H1 (cell line): ENCODE measurements around the gene SPP1. TPM values are rescaled to one million over a fixed set of nuclear protein-coding genes. Genes with fewer than 3 reads are reported as not detected.
A peak's percentile ranks its signal among the peaks of the same experiment; 100 is the strongest.

Experiments
- CTCF ChIA-PET: fragments of 300-600 bp; sonication (Branson Sonifier 250); formaldehyde crosslinking; loops from one replicate; lab custom pipeline; 2021; ENCODE audit not compliant: partially characterized antibody; lab: Charles Lee
- POLR2A ChIA-PET: fragments of 300-600 bp; sonication (Branson Sonifier 250); formaldehyde crosslinking; loops from one replicate; lab custom pipeline; 2021; ENCODE audit warnings: inconsistent platforms; ENCODE audit not compliant: partially characterized antibody; lab: Charles Lee
- DNase-seq, 2 experiments: peaks; one replicate each; pipeline versions ENCODE4 v3.0.0 to v3.0.0-alpha.2; 2010 to 2022; ENCODE audit warnings: low spot score in 2 of 2, low read depth in 1 of 2, mixed read lengths in 1 of 2
- FAIRE-seq: peaks from 2 replicates; lab custom pipeline; 2011; peaks lifted over from hg19 to GRCh38; lab: Jason Lieb, UNC
- H2AFZ ChIP-seq: 2 replicates; pipeline ENCODE4 v1.8.1; 2012; ENCODE audit warnings: low read length, inconsistent platforms
- H2AK5ac ChIP-seq: 2 replicates; pipeline ENCODE4 v1.6.1; 2013; ENCODE audit warnings: low read depth, low read length
- H2BK120ac ChIP-seq: replicated peaks from 2 replicates; pipeline ENCODE3; 2013; ENCODE audit warnings: low read depth, low read length, inconsistent platforms
- H2BK12ac ChIP-seq: 2 replicates; pipeline ENCODE4 v1.6.1; 2013; ENCODE audit warnings: low read depth, low read length
- H2BK15ac ChIP-seq: 2 replicates; pipeline ENCODE4 v1.6.1; 2013; ENCODE audit warnings: low read length
- H2BK20ac ChIP-seq: 2 replicates; pipeline ENCODE4 v1.6.1; 2013; ENCODE audit warnings: low read length
- H2BK5ac ChIP-seq: 2 replicates; pipeline ENCODE4 v1.6.1; 2013; ENCODE audit warnings: low read depth, low read length
- H3K14ac ChIP-seq: 2 replicates; pipeline ENCODE4 v1.6.1; 2013; ENCODE audit warnings: inconsistent platforms; ENCODE audit not compliant: insufficient read length
- H3K18ac ChIP-seq: 2 replicates; pipeline ENCODE4 v1.6.1; 2013; ENCODE audit warnings: low read length; ENCODE audit errors: extremely low read depth
- H3K23ac ChIP-seq: 2 replicates; pipeline ENCODE4 v1.6.1; 2013; ENCODE audit warnings: inconsistent platforms; ENCODE audit not compliant: insufficient read length
- H3K23me2 ChIP-seq: 2 replicates; pipeline ENCODE4 v1.6.1; 2013; ENCODE audit warnings: low read depth, low read length
- H3K27ac ChIP-seq: 2 replicates; pipeline ENCODE4 v1.6.1; 2011; ENCODE audit warnings: low read depth, low read length, inconsistent platforms
- H3K27me3 ChIP-seq, 4 experiments: replicated peaks in 1 of 4; 1 replicate in 1 of 4; 2 replicates in 3 of 4; pipeline versions ENCODE4 v1.6.1 to v1.8.1; 2011 to 2013; ENCODE audit warnings: low read length in 3 of 4, mild to moderate bottlenecking in 3 of 4, inconsistent platforms in 2 of 4, mixed read lengths in 2 of 4, moderate library complexity in 1 of 4; ENCODE audit not compliant: control insufficient read depth in 3 of 4, insufficient read depth in 3 of 4; ENCODE audit errors: extremely low read depth in 1 of 4
- H3K36me3 ChIP-seq, 4 experiments: 2 replicates each; pipeline versions ENCODE4 v1.6.1 to v1.8.1; 2011 to 2013; ENCODE audit warnings: mild to moderate bottlenecking in 4 of 4, low read length in 3 of 4, moderate library complexity in 2 of 4, control low read depth in 1 of 4, inconsistent platforms in 1 of 4; ENCODE audit not compliant: insufficient read depth in 4 of 4, control insufficient read depth in 2 of 4
- H3K4ac ChIP-seq: replicated peaks from 2 replicates; pipeline ENCODE3; 2013; ENCODE audit warnings: low read length, low read depth, mixed read lengths, inconsistent platforms; ENCODE audit not compliant: insufficient read length
- H3K4me1 ChIP-seq, 4 experiments: replicated peaks in 1 of 4; 1 replicate in 1 of 4; 2 replicates in 3 of 4; pipeline versions ENCODE4 v1.6.1 to v1.8.1; 2011 to 2013; ENCODE audit warnings: low read length in 3 of 4, inconsistent platforms in 2 of 4, mixed read lengths in 1 of 4; ENCODE audit not compliant: insufficient read depth in 4 of 4, control insufficient read depth in 3 of 4
- H3K4me2 ChIP-seq, 2 experiments: 2 replicates each; pipeline versions ENCODE4 v1.6.1 to v1.8.1; 2011 to 2013; ENCODE audit warnings: low read depth in 2 of 2, low read length in 2 of 2, control low read depth in 1 of 2, inconsistent platforms in 1 of 2, mild to moderate bottlenecking in 1 of 2; ENCODE audit not compliant: insufficient read depth in 1 of 2
- H3K4me3 ChIP-seq, 4 experiments: fragments of 200-600, 300-600 bp in 1 of 4; sonication (generic), shearing (Covaris generic), sonication (Bioruptor Twin) in 1 of 4; 2 replicates each; pipeline versions ENCODE4 v1.5.1 to v1.8.1; 2011 to 2016; ENCODE audit warnings: low read length in 4 of 4, low read depth in 3 of 4, control low read depth in 2 of 4, inconsistent platforms in 2 of 4, mild to moderate bottlenecking in 2 of 4, mixed read lengths in 1 of 4, moderate library complexity in 1 of 4; ENCODE audit not compliant: insufficient read depth in 2 of 4; ENCODE audit errors: extremely low read depth in 1 of 4
- H3K56ac ChIP-seq: replicated peaks from 2 replicates; pipeline ENCODE3; 2013; ENCODE audit warnings: low read depth, mild to moderate bottlenecking, mixed read lengths, low read length, inconsistent platforms; ENCODE audit not compliant: insufficient read length
- H3K79me1 ChIP-seq: 2 replicates; pipeline ENCODE4 v1.6.1; 2013; ENCODE audit warnings: low read depth, low read length, control low read depth
- H3K79me2 ChIP-seq, 2 experiments: 2 replicates each; pipeline versions ENCODE4 v1.6.1 to v1.8.1; 2012 to 2013; ENCODE audit warnings: low read length in 2 of 2, mild to moderate bottlenecking in 2 of 2, inconsistent platforms in 1 of 2; ENCODE audit not compliant: insufficient read depth in 2 of 2, control insufficient read depth in 1 of 2
- H3K9ac ChIP-seq, 4 experiments: replicated peaks in 1 of 4; 1 replicate in 1 of 4; 2 replicates in 3 of 4; pipeline versions ENCODE4 v1.6.1 to v1.8.1; 2011 to 2013; ENCODE audit warnings: low read depth in 3 of 4, low read length in 3 of 4, control low read depth in 2 of 4, mild to moderate bottlenecking in 2 of 4, moderate library complexity in 2 of 4, inconsistent platforms in 1 of 4; ENCODE audit errors: extremely low read depth in 1 of 4
- H3K9me3 ChIP-seq, 2 experiments: 2 replicates each; pipeline versions ENCODE4 v1.6.1 to v1.8.1; 2012 to 2013; ENCODE audit warnings: mild to moderate bottlenecking in 2 of 2, moderate library complexity in 2 of 2, control low read depth in 1 of 2, inconsistent platforms in 1 of 2, low read depth in 1 of 2, low read length in 1 of 2, mixed read lengths in 1 of 2; ENCODE audit not compliant: insufficient read depth in 2 of 2
- H4K20me1 ChIP-seq, 2 experiments: replicated peaks in 1 of 2; 2 replicates each; pipeline versions ENCODE3 to v1.8.1; 2011 to 2013; ENCODE audit warnings: inconsistent platforms in 2 of 2, low read length in 2 of 2, mild to moderate bottlenecking in 1 of 2; ENCODE audit not compliant: insufficient read depth in 2 of 2, control insufficient read depth in 1 of 2
- H4K5ac ChIP-seq: 2 replicates; pipeline ENCODE4 v1.6.1; 2013; ENCODE audit warnings: low read length, low read depth, mixed read lengths, inconsistent platforms; ENCODE audit not compliant: insufficient read length
- H4K8ac ChIP-seq: 2 replicates; pipeline ENCODE4 v1.8.0; 2013; ENCODE audit warnings: mild to moderate bottlenecking, moderate library complexity, low read length, inconsistent platforms; ENCODE audit not compliant: insufficient read depth; ENCODE audit errors: extremely low read depth
- H4K91ac ChIP-seq: replicated peaks from 2 replicates; pipeline ENCODE3; 2013; ENCODE audit warnings: low read length, mixed read lengths, inconsistent platforms; ENCODE audit not compliant: insufficient read length
- EZH2 ChIP-seq: fragments of 200-600 bp; sonication (generic); IDR thresholded peaks from 2 replicates; pipeline ENCODE4 v1.7.1; 2012; ENCODE audit warnings: low read depth, mild to moderate bottlenecking, moderate library complexity, low read length, inconsistent platforms; ENCODE audit not compliant: severe bottlenecking
- FOSL1 ChIP-seq: IDR thresholded peaks from 2 replicates; pipeline ENCODE4 v1.6.1; 2011; ENCODE audit warnings: mild to moderate bottlenecking, low read depth, low read length, moderate library complexity; ENCODE audit not compliant: insufficient read depth
- MAFK ChIP-seq: IDR thresholded peaks from 2 replicates; pipeline ENCODE4 v1.6.1; 2012; ENCODE audit warnings: low read depth, mild to moderate bottlenecking, improper control_type of control experiment, low read length
- POLR2A ChIP-seq, 2 experiments: IDR thresholded peaks; 1 replicate in 1 of 2; 2 replicates in 1 of 2; pipeline ENCODE4 v1.6.1; 2011; ENCODE audit warnings: low read depth in 2 of 2, low read length in 2 of 2, mild to moderate bottlenecking in 2 of 2; ENCODE audit errors: control extremely low read depth in 1 of 2
- POLR2AphosphoS5 ChIP-seq: IDR thresholded peaks from 2 replicates; pipeline ENCODE4 v1.6.1; 2011; ENCODE audit warnings: low read depth, low read length
- RAD21 ChIP-seq, 2 experiments: IDR thresholded peaks in 1 of 2; conservative IDR thresholded peaks in 1 of 2; 2 replicates each; pipeline ENCODE4 v1.6.1; 2011; ENCODE audit warnings: low read depth in 2 of 2, low read length in 2 of 2, improper control_type of control experiment in 1 of 2, inconsistent platforms in 1 of 2, mild to moderate bottlenecking in 1 of 2, moderate library complexity in 1 of 2
- RNF2 ChIP-seq: fragments of 200-900, 300-1000 bp; sonication (generic); IDR thresholded peaks from 2 replicates; pipeline ENCODE4 v1.7.1; 2016; ENCODE audit warnings: borderline replicate concordance, low read depth, mild to moderate bottlenecking, antibody characterized with exemption, low read length; ENCODE audit not compliant: poor library complexity, severe bottlenecking; ENCODE audit errors: missing control alignments
- SIN3A ChIP-seq, 2 experiments: IDR thresholded peaks in 1 of 2; conservative IDR thresholded peaks in 1 of 2; 2 replicates each; pipeline ENCODE4 v1.6.1; 2011 to 2012; ENCODE audit warnings: low read length in 2 of 2, improper control_type of control experiment in 1 of 2, low read depth in 1 of 2, mild to moderate bottlenecking in 1 of 2
- SP2 ChIP-seq: IDR thresholded peaks from 2 replicates; pipeline ENCODE4 v1.6.1; 2012; ENCODE audit warnings: mild to moderate bottlenecking, low read length, inconsistent platforms
- WGBS, 2 experiments: shearing (Covaris generic) in 1 of 2; methylation state at CpG; one replicate each; pipeline versions ENCODE4 v1.1.6 to v1.1.7; 2013 to 2015; ENCODE audit warnings: low lambda C conversion rate in 2 of 2, mixed read lengths in 2 of 2, inconsistent platforms in 1 of 2, low coverage in 1 of 2, missing lambda C conversion rate in 1 of 2; ENCODE audit not compliant: insufficient replicate concordance in 2 of 2, insufficient coverage in 1 of 2, insufficient read length in 1 of 2; ENCODE audit errors: extremely low coverage in 1 of 2, missing lambda C conversion rate in 1 of 2; 5-methylcytosine and 5-hydroxymethylcytosine counted together
- polyA plus RNA-seq, 7 experiments: library from polyadenylated mRNA; depleted of rRNA in 3 of 7; stranded (reverse) in 5 of 7; unstranded in 2 of 7; fragments of >200 nt in 5 of 7; fragments of 200-250 nt in 2 of 7; gene quantifications; 1 replicate in 5 of 7; 2 replicates in 1 of 7; 4 replicates in 1 of 7; pipeline versions ENCODE4 v1.2.1 to v1.2.3, GENCODE V29; 2011 to 2013; ENCODE audit warnings: missing spikeins in 2 of 7, mixed read lengths in 2 of 7
- total RNA-seq: library from RNA; stranded (reverse); fragmentation: NEBNext Ultra II Directional; extraction: Animal tissue kit (Norgen Biotek cat#: 25700); gene quantifications from 2 replicates; pipeline ENCODE4 v1.2.1, GENCODE V29; 2021
- TF ChIP-seq, protein P1 (sequence below): IDR thresholded peaks from 2 replicates; pipeline ENCODE4 v1.6.1; 2012; ENCODE audit warnings: inconsistent platforms

The SPP1 gene
- total and polyA plus RNA-seq, 2 of the 8 experiments (the other 6 are each of a cell fraction or from before 2014, with no cell fraction given), result 13.7 to 26.5 TPM

GRCh38 chr4:87934157-87934704 is 41.3 kb upstream of the SPP1 start:
- Histone ChIP-seq H2BK15ac (no peak overlapping the region), H3K4me2 (peak overlapping the region; percentile 44 to 57; a peak in 2 of 4 replicates), H3K56ac (no peak overlapping the region), H3K27me3 (no peaks in the 10 kb centered on the region), H3K79me1 (no peaks in the 10 kb centered on the region), H2BK120ac (no peak overlapping the region), H4K91ac (no peak overlapping the region), H4K8ac (no peak overlapping the region), H3K27ac (no peak overlapping the region), H3K4ac (no peak overlapping the region), H2BK5ac (no peak overlapping the region), H3K4me1 (peaks cover 0 to 3% (median 0%) of the 10 kb centered on the region in 4 experiments; a peak in 2 of 7 replicates), H3K36me3 (peaks cover 0 to 57% (median 9%) of the 10 kb centered on the region in 4 experiments; a peak in 5 of 8 replicates), H3K14ac (no peak overlapping the region), H2BK20ac (no peak overlapping the region), H4K5ac (no peak overlapping the region), H3K9me3 (no peaks in the 10 kb centered on the region), H3K79me2 (peaks cover 0 to 25% of the 10 kb centered on the region in 2 experiments; a peak in 2 of 4 replicates), H3K23me2 (no peaks in the 10 kb centered on the region), H2BK12ac (no peak overlapping the region), H2AFZ (no peak overlapping the region), H2AK5ac (no peak overlapping the region), H3K18ac (no peak overlapping the region), H3K9ac (no peak overlapping the region), H3K23ac (no peak overlapping the region), H3K4me3 (peak overlapping the region in 1 of 4 experiments; percentile 59; a peak in 2 of 8 replicates), H4K20me1 (no peaks in the 10 kb centered on the region)
- no peak for FAIRE-seq
- ChIA-PET CTCF (interaction anchor here (1.2 to 1.9 kb wide), 4 partner anchors 26 to 81 kb away, joined by 3 to 5 read pairs (median 4); no protein-coding TSS in a partner anchor), POLR2A (interaction anchor here (0.6 to 13.6 kb wide), 23 partner anchors 8 to 720 kb away, joined by 3 to 369 read pairs (median 6); partner anchors contain the start of gene SPP1)
- no peak for DNase-seq
- peak in 1 of 2 experiments; percentile 62; a peak in 1 of 3 replicates for TF ChIP-seq POLR2A (IDR thresholded peaks at IDR 0.05; ENCODE audit: control extremely low read depth in 1 of 2, low read depth in 2 of 2, low read length in 2 of 2)
- no peak for TF ChIP-seq EZH2
- no peak for TF ChIP-seq RAD21 (IDR thresholded peaks at IDR 0.05 in 1 of 2, conservative IDR thresholded peaks at IDR 0.05 in 1 of 2; ENCODE audit: low read depth in 2 of 2, low read length in 2 of 2)
- no peak for TF ChIP-seq FOSL1
- no peak for TF ChIP-seq SP2
- 0 out of 4 replicates have a peak, but pooled peaks of 1 of the 2 experiments have one; percentile 35 for TF ChIP-seq SIN3A (conservative IDR thresholded peaks at IDR 0.05 in 1 of 2, IDR thresholded peaks at IDR 0.05 in 1 of 2; ENCODE audit: low read depth in 1 of 2, low read length in 2 of 2)
- peak; percentile 88; the same call in 1 of the 2 replicates for TF ChIP-seq POLR2AphosphoS5
- TF ChIP-seq, protein P1, sequence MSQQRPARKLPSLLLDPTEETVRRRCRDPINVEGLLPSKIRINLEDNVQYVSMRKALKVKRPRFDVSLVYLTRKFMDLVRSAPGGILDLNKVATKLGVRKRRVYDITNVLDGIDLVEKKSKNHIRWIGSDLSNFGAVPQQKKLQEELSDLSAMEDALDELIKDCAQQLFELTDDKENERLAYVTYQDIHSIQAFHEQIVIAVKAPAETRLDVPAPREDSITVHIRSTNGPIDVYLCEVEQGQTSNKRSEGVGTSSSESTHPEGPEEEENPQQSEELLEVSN, result no peak
- no peak for TF ChIP-seq RNF2
- no peak for TF ChIP-seq MAFK
- WGBS, 2 experiments, result 64% methylated on average over 2 of the region's 2 CpGs; no CpG with 5 or more reads in 1 of the 2 experiments
